Endothelial cell of umbilical vein (primary cell): ENCODE measurements around the gene DIDO1. TPM values are rescaled to one million over a fixed set of nuclear protein-coding genes. Genes with fewer than 3 reads are reported as not detected.

ENCODE experiments used
- BruUV-seq: library from RNA; stranded (reverse); fragments of 400-500 nt; replicated peaks from 2 replicates; lab custom pipeline; 2021; lab: Mats Ljungman, UMichigan
- CTCF ChIA-PET: fragments of 300-600, 350-600 bp; sonication (Branson Sonifier 250); formaldehyde crosslinking; loops from one replicate; lab custom pipeline; 2021; ENCODE audit warnings: antibody characterized with exemption, inconsistent platforms; lab: Charles Lee
- POLR2A ChIA-PET: fragments of 300-600, 350-600 bp; sonication (Branson Sonifier 250); formaldehyde crosslinking; loops from one replicate; lab custom pipeline; 2021; ENCODE audit warnings: antibody characterized with exemption, inconsistent platforms; lab: Charles Lee
- DNase-seq: peaks from one replicate; pipeline ENCODE4 v3.0.0-alpha.2; 2011; ENCODE audit warnings: low read depth, low spot score
- FAIRE-seq: peaks from 2 replicates; lab custom pipeline; 2011; peaks lifted over from hg19 to GRCh38; lab: Jason Lieb, UNC
- H2AFZ ChIP-seq: 2 replicates; pipeline ENCODE4 v1.6.0; 2012; ENCODE audit warnings: low read depth, low read length, control low read depth, inconsistent platforms
- H3K27ac ChIP-seq: 2 replicates; pipeline ENCODE4 v1.5.1; 2011; ENCODE audit warnings: low read depth, mild to moderate bottlenecking, control low read depth, low read length, moderate library complexity; ENCODE audit not compliant: insufficient read depth
- H3K27me3 ChIP-seq, 2 experiments: 2 replicates each; pipeline versions ENCODE4 v1.6.0 to v1.6.1; 2011; ENCODE audit warnings: low read length in 2 of 2, mixed read lengths in 1 of 2; ENCODE audit not compliant: control insufficient read depth in 2 of 2, insufficient read depth in 2 of 2
- H3K36me3 ChIP-seq, 2 experiments: 2 replicates in 1 of 2; 3 replicates in 1 of 2; pipeline ENCODE4 v1.5.1; 2011; ENCODE audit warnings: low read length in 2 of 2, mild to moderate bottlenecking in 1 of 2, moderate library complexity in 1 of 2; ENCODE audit not compliant: control insufficient read depth in 2 of 2, insufficient read depth in 2 of 2; ENCODE audit errors: extremely low read depth in 1 of 2
- H3K4me1 ChIP-seq: 3 replicates; pipeline ENCODE4 v1.5.1; 2011; ENCODE audit warnings: mild to moderate bottlenecking, low read length; ENCODE audit not compliant: control insufficient read depth, insufficient read depth; ENCODE audit errors: extremely low read depth
- H3K4me2 ChIP-seq: 2 replicates; pipeline ENCODE4 v1.6.1; 2011; ENCODE audit warnings: low read length, control low read depth, mixed read lengths; ENCODE audit not compliant: insufficient read depth
- H3K4me3 ChIP-seq, 3 experiments: fragments of 200-600 bp in 1 of 3; sonication (generic), shearing (Covaris generic) in 1 of 3; replicated peaks in 1 of 3; 2 replicates each; pipeline ENCODE4 v1.5.1; 2011 to 2016; ENCODE audit warnings: control low read depth in 3 of 3, low read length in 3 of 3, mild to moderate bottlenecking in 2 of 3, inconsistent platforms in 1 of 3, low read depth in 1 of 3, moderate library complexity in 1 of 3; ENCODE audit not compliant: insufficient read depth in 1 of 3
- H3K79me2 ChIP-seq: 2 replicates; pipeline ENCODE4 v1.6.0; 2012; ENCODE audit warnings: low read length, inconsistent platforms; ENCODE audit not compliant: control insufficient read depth, insufficient read depth
- H3K9ac ChIP-seq: replicated peaks from 2 replicates; pipeline ENCODE3; 2011; ENCODE audit warnings: low read length, control low read depth; ENCODE audit not compliant: insufficient read depth; ENCODE audit errors: extremely low read depth
- H3K9me1 ChIP-seq: replicated peaks from 3 replicates; pipeline ENCODE4 v1.6.0; 2011; ENCODE audit warnings: mild to moderate bottlenecking, low read length; ENCODE audit not compliant: control insufficient read depth, insufficient read depth; ENCODE audit errors: extremely low read depth
- H3K9me3 ChIP-seq: replicated peaks from 2 replicates; pipeline ENCODE4 v1.5.1; 2012; ENCODE audit warnings: low read length, inconsistent platforms; ENCODE audit not compliant: control insufficient read depth, insufficient read depth
- H4K20me1 ChIP-seq: replicated peaks from 2 replicates; pipeline ENCODE3; 2011; ENCODE audit warnings: mild to moderate bottlenecking, low read length; ENCODE audit not compliant: control insufficient read depth, insufficient read depth; ENCODE audit errors: extremely low read depth
- CTCF ChIP-seq, 2 donors: IDR thresholded peaks; 1 replicate in 1 of 2; 2 replicates in 1 of 2; pipeline ENCODE4 v1.5.1; 2011; ENCODE audit warnings: low read length in 2 of 2, mild to moderate bottlenecking in 2 of 2, moderate library complexity in 2 of 2, control low read depth in 1 of 2, inconsistent platforms in 1 of 2, low read depth in 1 of 2; ENCODE audit not compliant: insufficient read depth in 1 of 2; ENCODE audit errors: extremely low read depth in 1 of 2
- EZH2 ChIP-seq: IDR thresholded peaks from 2 replicates; pipeline ENCODE4 v1.6.1; 2012; ENCODE audit warnings: borderline replicate concordance, low read depth, mild to moderate bottlenecking, moderate library complexity, low read length, inconsistent platforms; ENCODE audit not compliant: severe bottlenecking
- FOS ChIP-seq: IDR thresholded peaks from 2 replicates; pipeline ENCODE4 v1.6.1; 2011; ENCODE audit warnings: mild to moderate bottlenecking, low read length, moderate library complexity, borderline replicate concordance; ENCODE audit not compliant: insufficient read depth
- GATA2 ChIP-seq: IDR thresholded peaks from 2 replicates; pipeline ENCODE4 v1.7.0; 2011; ENCODE audit warnings: low read depth, mild to moderate bottlenecking, moderate library complexity, mixed read lengths, low read length; ENCODE audit not compliant: insufficient read length, insufficient read depth
- MYC ChIP-seq: IDR thresholded peaks from one replicate; pipeline ENCODE4 v1.6.1; 2011; ENCODE audit warnings: mild to moderate bottlenecking, low read depth, low read length
- POLR2AphosphoS5 ChIP-seq: IDR thresholded peaks from 2 replicates; pipeline ENCODE4 v1.6.1; 2012; ENCODE audit warnings: low read depth, mild to moderate bottlenecking, control low read depth, low read length, moderate library complexity; ENCODE audit not compliant: insufficient read depth
- dilution Hi-C: fragments of 300-500 bp; cut with MboI; formaldehyde crosslinking; loops from one replicate; pipeline ENCODE4 v1.15.0; 2019; ENCODE audit warnings: low sequenced_read_pairs; ENCODE audit not compliant: extremely low pct_ligation_motif_present
- intact Hi-C: fragments of 100-400 bp; cut with micrococcal nuclease; formaldehyde crosslinking; loops from one replicate; pipeline ENCODE4 v1.10.0; 2022
- polyA plus RNA-seq, 4 experiments: library from polyadenylated mRNA; depleted of rRNA in 3 of 4; stranded (reverse) in 3 of 4; unstranded in 1 of 4; fragments of >200 nt; gene quantifications; 2 replicates each; pipeline versions ENCODE4 v1.2.1 to v1.2.3, GENCODE V29; 2011 to 2012; ENCODE audit warnings: missing spikeins in 1 of 4
- total RNA-seq: library from RNA; stranded (reverse); gene quantifications from 2 replicates; pipeline ENCODE4 v1.2.3, GENCODE V29; 2021

The DIDO1 gene
- total and polyA plus RNA-seq, 2 donors (not counting 3 experiments of a cell fraction or from before 2014, with no cell fraction given): 22.1 to 51.2 TPM

- H3K4me2 ChIP-seq: peak overlapping the region; percentile 13
- no peaks in the 10 kb centered on the region for H3K9me3 ChIP-seq
- ChIA-PET POLR2A (no interaction called here), CTCF (no interaction called here)
- no peaks in the 10 kb centered on the region for H4K20me1 ChIP-seq
- intact Hi-C loops: no loop called here
- peaks cover 0 to 11% of the 10 kb centered on the region in 2 experiments for H3K36me3 ChIP-seq
- H3K79me2 ChIP-seq: no peaks in the 10 kb centered on the region
- H3K9me1 ChIP-seq: no peaks in the 10 kb centered on the region
- TF ChIP-seq POLR2AphosphoS5 (peak; percentile 9), GATA2 (no peak), EZH2 (peak; percentile 34), CTCF (IDR thresholded peaks at IDR 0.05; ENCODE audit: extremely low read depth in 1 of 2, insufficient read depth in 1 of 2, low read depth in 1 of 2, low read length in 2 of 2) (no peak), MYC (no peak), FOS (no peak)
- dilution Hi-C loops: no loop called here
- H3K4me1 ChIP-seq: peaks cover 9% of the 10 kb centered on the region
- no peak for FAIRE-seq
- no TSS peak for BruUV-seq
- no peak overlapping the region for H3K27ac ChIP-seq
- peaks cover 0 to 3% of the 10 kb centered on the region in 2 experiments for H3K27me3 ChIP-seq
- H2AFZ ChIP-seq: no peak overlapping the region
- DNase-seq: no peak
- no peak overlapping the region for H3K9ac ChIP-seq
- H3K4me3 ChIP-seq: peak overlapping the region in 1 of 3 experiments; percentile 7
These were observed 46.8 kb downstream of the DIDO1 start for GRCh38 chr20:62879275-62880146.
